Measurements from ENCODE around the gene DNAJC24. TPM values are rescaled to one million over a fixed set of nuclear protein-coding genes. Genes with fewer than 3 reads are reported as not detected.

DNAJC24 gene
- total and polyA plus RNA-seq, 4 donors, result 3.8 to 16.8 (median 6.2) TPM

DNA sequence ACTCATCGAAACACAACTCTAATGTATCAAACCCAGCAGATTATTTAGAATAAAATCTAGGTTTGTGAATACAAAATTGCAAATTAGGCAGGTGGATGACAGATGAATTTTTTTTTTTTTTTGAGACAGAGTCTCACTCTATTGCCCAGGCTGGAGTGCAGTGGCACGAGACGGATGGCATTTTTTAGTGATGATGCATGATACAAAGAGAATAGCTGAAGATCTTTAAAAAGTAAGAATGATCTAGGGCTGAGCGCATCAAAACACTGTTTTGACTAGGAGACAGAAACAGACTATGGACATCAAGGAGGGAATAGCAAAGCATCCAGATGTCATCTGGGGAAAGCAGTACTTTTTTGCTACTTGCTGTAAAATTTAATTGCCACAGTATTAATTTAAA, 76.0 kb downstream of the DNAJC24 start:
- no peaks in the 10 kb centered on the region for H3K9me3 ChIP-seq (ENCODE audit: control insufficient read depth in 4 of 4, low read length in 3 of 4)
- DNase-seq (ENCODE audit: low spot score), result no peak
- TF ChIP-seq, protein P1, sequence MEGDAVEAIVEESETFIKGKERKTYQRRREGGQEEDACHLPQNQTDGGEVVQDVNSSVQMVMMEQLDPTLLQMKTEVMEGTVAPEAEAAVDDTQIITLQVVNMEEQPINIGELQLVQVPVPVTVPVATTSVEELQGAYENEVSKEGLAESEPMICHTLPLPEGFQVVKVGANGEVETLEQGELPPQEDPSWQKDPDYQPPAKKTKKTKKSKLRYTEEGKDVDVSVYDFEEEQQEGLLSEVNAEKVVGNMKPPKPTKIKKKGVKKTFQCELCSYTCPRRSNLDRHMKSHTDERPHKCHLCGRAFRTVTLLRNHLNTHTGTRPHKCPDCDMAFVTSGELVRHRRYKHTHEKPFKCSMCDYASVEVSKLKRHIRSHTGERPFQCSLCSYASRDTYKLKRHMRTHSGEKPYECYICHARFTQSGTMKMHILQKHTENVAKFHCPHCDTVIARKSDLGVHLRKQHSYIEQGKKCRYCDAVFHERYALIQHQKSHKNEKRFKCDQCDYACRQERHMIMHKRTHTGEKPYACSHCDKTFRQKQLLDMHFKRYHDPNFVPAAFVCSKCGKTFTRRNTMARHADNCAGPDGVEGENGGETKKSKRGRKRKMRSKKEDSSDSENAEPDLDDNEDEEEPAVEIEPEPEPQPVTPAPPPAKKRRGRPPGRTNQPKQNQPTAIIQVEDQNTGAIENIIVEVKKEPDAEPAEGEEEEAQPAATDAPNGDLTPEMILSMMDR (IDR thresholded peaks at IDR 0.05; ENCODE audit: low read depth, low read length, missing input control), result no peak
- no peak for TF ChIP-seq RAD21 (IDR thresholded peaks at IDR 0.05)
- TF ChIP-seq, protein P2, sequence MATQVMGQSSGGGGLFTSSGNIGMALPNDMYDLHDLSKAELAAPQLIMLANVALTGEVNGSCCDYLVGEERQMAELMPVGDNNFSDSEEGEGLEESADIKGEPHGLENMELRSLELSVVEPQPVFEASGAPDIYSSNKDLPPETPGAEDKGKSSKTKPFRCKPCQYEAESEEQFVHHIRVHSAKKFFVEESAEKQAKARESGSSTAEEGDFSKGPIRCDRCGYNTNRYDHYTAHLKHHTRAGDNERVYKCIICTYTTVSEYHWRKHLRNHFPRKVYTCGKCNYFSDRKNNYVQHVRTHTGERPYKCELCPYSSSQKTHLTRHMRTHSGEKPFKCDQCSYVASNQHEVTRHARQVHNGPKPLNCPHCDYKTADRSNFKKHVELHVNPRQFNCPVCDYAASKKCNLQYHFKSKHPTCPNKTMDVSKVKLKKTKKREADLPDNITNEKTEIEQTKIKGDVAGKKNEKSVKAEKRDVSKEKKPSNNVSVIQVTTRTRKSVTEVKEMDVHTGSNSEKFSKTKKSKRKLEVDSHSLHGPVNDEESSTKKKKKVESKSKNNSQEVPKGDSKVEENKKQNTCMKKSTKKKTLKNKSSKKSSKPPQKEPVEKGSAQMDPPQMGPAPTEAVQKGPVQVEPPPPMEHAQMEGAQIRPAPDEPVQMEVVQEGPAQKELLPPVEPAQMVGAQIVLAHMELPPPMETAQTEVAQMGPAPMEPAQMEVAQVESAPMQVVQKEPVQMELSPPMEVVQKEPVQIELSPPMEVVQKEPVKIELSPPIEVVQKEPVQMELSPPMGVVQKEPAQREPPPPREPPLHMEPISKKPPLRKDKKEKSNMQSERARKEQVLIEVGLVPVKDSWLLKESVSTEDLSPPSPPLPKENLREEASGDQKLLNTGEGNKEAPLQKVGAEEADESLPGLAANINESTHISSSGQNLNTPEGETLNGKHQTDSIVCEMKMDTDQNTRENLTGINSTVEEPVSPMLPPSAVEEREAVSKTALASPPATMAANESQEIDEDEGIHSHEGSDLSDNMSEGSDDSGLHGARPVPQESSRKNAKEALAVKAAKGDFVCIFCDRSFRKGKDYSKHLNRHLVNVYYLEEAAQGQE (IDR thresholded peaks at IDR 0.05), result no peak
- H3K27ac ChIP-seq (ENCODE audit: low read depth in 1 of 2, low read length in 2 of 2), result no peak overlapping the region
- H3K4me1 ChIP-seq (ENCODE audit: control insufficient read depth in 4 of 4, insufficient read depth in 4 of 4, low read length in 3 of 4), result no peaks in the 10 kb centered on the region
- H3K36me3 ChIP-seq (ENCODE audit: control insufficient read depth in 4 of 4, insufficient read depth in 3 of 4, low read depth in 1 of 4, low read length in 3 of 4), result peaks cover 0 to 2% (median under 1%) of the 10 kb centered on the region in 4 donors
- H3K9ac ChIP-seq (ENCODE audit: low read depth in 1 of 2, low read length in 2 of 2), result no peak overlapping the region
- WGBS, result 97% methylated on average over 4 of the region's 4 CpGs
- no peaks in the 10 kb centered on the region for H3K27me3 ChIP-seq (ENCODE audit: control insufficient read depth in 4 of 4, insufficient read depth in 4 of 4, low read length in 3 of 4)
- H3K4me3 ChIP-seq (ENCODE audit: low read depth in 1 of 3, low read length in 3 of 3), result no peak overlapping the region

DNA sequence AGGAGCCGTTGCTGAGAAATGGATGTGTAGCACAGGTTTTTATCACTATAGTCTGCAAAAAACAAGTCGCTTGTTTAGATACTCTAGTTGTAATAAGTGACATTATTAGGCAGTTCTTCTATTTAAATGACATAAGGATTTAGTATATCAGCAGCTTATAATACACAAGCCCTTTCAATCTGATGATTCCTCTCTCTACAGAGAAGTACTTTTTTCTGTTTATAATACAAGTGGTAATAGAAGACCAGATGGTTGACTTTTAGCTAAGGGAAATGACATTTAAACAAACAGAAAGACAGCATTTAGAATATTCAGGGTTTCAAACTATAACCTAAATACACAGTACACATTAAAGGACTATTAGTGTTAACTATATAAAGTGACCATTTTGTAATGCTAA, 79.4 kb downstream of the DNAJC24 start:
- H3K4me3 ChIP-seq (ENCODE audit: low read depth in 1 of 3, low read length in 3 of 3), result no peak overlapping the region
- no peaks in the 10 kb centered on the region for H3K4me1 ChIP-seq (ENCODE audit: control insufficient read depth in 4 of 4, insufficient read depth in 4 of 4, low read length in 3 of 4)
- no peaks in the 10 kb centered on the region for H3K27me3 ChIP-seq (ENCODE audit: control insufficient read depth in 4 of 4, insufficient read depth in 4 of 4, low read length in 3 of 4)
- 92% methylated on average over 2 of the region's 2 CpGs for WGBS
- TF ChIP-seq EGR1 (IDR thresholded peaks at IDR 0.05; ENCODE audit: low read depth in 2 of 2), result no peak
- TF ChIP-seq, protein P3, sequence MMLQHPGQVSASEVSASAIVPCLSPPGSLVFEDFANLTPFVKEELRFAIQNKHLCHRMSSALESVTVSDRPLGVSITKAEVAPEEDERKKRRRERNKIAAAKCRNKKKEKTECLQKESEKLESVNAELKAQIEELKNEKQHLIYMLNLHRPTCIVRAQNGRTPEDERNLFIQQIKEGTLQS (IDR thresholded peaks at IDR 0.05), result no peak
- no peak for TF ChIP-seq RAD21 (IDR thresholded peaks at IDR 0.05)
- TF ChIP-seq, protein P4, sequence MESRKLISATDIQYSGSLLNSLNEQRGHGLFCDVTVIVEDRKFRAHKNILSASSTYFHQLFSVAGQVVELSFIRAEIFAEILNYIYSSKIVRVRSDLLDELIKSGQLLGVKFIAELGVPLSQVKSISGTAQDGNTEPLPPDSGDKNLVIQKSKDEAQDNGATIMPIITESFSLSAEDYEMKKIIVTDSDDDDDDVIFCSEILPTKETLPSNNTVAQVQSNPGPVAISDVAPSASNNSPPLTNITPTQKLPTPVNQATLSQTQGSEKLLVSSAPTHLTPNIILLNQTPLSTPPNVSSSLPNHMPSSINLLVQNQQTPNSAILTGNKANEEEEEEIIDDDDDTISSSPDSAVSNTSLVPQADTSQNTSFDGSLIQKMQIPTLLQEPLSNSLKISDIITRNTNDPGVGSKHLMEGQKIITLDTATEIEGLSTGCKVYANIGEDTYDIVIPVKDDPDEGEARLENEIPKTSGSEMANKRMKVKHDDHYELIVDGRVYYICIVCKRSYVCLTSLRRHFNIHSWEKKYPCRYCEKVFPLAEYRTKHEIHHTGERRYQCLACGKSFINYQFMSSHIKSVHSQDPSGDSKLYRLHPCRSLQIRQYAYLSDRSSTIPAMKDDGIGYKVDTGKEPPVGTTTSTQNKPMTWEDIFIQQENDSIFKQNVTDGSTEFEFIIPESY (IDR thresholded peaks at IDR 0.05), result no peak
- no peak for TF ChIP-seq GABPA (IDR thresholded peaks at IDR 0.05 in 1 of 2, conservative IDR thresholded peaks at IDR 0.05 in 1 of 2)
- no peak for TF ChIP-seq FOXA2 (IDR thresholded peaks at IDR 0.05)
- no peak for TF ChIP-seq RXRA (IDR thresholded peaks at IDR 0.05)
- no peak for TF ChIP-seq JUND (IDR thresholded peaks at IDR 0.05)
- TF ChIP-seq TAF1 (conservative IDR thresholded peaks at IDR 0.05), result no peak
- no peak for TF ChIP-seq HNF4G (IDR thresholded peaks at IDR 0.05)
- TF ChIP-seq YY1 (IDR thresholded peaks at IDR 0.05), result no peak
- TF ChIP-seq HNF4A (conservative IDR thresholded peaks at IDR 0.05), result no peak
- TF ChIP-seq FOXA1 (IDR thresholded peaks at IDR 0.05), result no peak
- TF ChIP-seq SP1 (IDR thresholded peaks at IDR 0.05), result no peak
- TF ChIP-seq NR2F2 (IDR thresholded peaks at IDR 0.05), result no peak
- TF ChIP-seq, protein P1 (IDR thresholded peaks at IDR 0.05; ENCODE audit: low read depth, low read length, missing input control), result no peak
- TF ChIP-seq, protein P2 (IDR thresholded peaks at IDR 0.05), result no peak
- peaks cover 0 to 2% (median under 1%) of the 10 kb centered on the region in 4 donors for H3K36me3 ChIP-seq (ENCODE audit: control insufficient read depth in 4 of 4, insufficient read depth in 3 of 4, low read depth in 1 of 4, low read length in 3 of 4)
- DNase-seq (ENCODE audit: low spot score), result no peak
- no peaks in the 10 kb centered on the region for H3K9me3 ChIP-seq (ENCODE audit: control insufficient read depth in 4 of 4, low read length in 3 of 4)
- H3K27ac ChIP-seq (ENCODE audit: low read depth in 1 of 2, low read length in 2 of 2), result no peak overlapping the region
- no peak overlapping the region for H3K9ac ChIP-seq (ENCODE audit: low read depth in 1 of 2, low read length in 2 of 2)
